Mucosa of rectum (tissue), 2 donors: Measurements from ENCODE around the gene SH3TC2.

Experiments used
- H3K27ac ChIP-seq, 2 donors: one replicate each; pipeline ENCODE4 v1.7.0; 2013; ENCODE audit warnings: inconsistent platforms in 2 of 2, low read depth in 2 of 2, low read length in 2 of 2
- H3K27me3 ChIP-seq, 2 donors: one replicate each; pipeline ENCODE4 v1.7.0; 2013; ENCODE audit warnings: low read length in 2 of 2; ENCODE audit not compliant: control insufficient read depth in 2 of 2, insufficient read depth in 2 of 2
- H3K36me3 ChIP-seq, 2 donors: one replicate each; pipeline ENCODE4 v1.7.0; 2013; ENCODE audit warnings: low read length in 2 of 2; ENCODE audit not compliant: control insufficient read depth in 2 of 2, insufficient read depth in 2 of 2
- H3K4me1 ChIP-seq, 2 donors: one replicate each; pipeline ENCODE4 v1.7.0; 2013; ENCODE audit warnings: low read length in 2 of 2, mild to moderate bottlenecking in 1 of 2; ENCODE audit not compliant: control insufficient read depth in 2 of 2, insufficient read depth in 2 of 2
- H3K4me3 ChIP-seq, 2 donors: one replicate each; pipeline ENCODE4 v1.7.0; 2013; ENCODE audit warnings: low read length in 2 of 2
- H3K9ac ChIP-seq, 2 donors: one replicate each; pipeline ENCODE4 v1.7.0; 2013; ENCODE audit warnings: low read length in 2 of 2, low read depth in 1 of 2, mild to moderate bottlenecking in 1 of 2
- H3K9me3 ChIP-seq, 2 donors: one replicate each; pipeline ENCODE4 v1.7.0; 2013; ENCODE audit warnings: low read length in 2 of 2; ENCODE audit not compliant: control insufficient read depth in 2 of 2
- donor health status: healthy.
- donor health status: Normal muscosa, but diverticular disease.

The SH3TC2 gene

GRCh38 chr5:148993283-148993936 lies 69.5 kb downstream of the SH3TC2 start:
- Histone ChIP-seq H3K36me3 (no peaks in the 10 kb centered on the region), H3K27me3 (no peaks in the 10 kb centered on the region), H3K4me1 (no peaks in the 10 kb centered on the region), H3K9me3 (no peaks in the 10 kb centered on the region), H3K4me3 (no peak overlapping the region), H3K9ac (no peak overlapping the region), H3K27ac (no peak overlapping the region)

- Histone ChIP-seq H3K4me1 (no peaks in the 10 kb centered on the region), H3K9ac (no peak overlapping the region), H3K9me3 (no peaks in the 10 kb centered on the region), H3K27me3 (no peaks in the 10 kb centered on the region), H3K4me3 (no peak overlapping the region), H3K27ac (no peak overlapping the region), H3K36me3 (no peaks in the 10 kb centered on the region)
Measured at GRCh38 chr5:148992265-148992664, 70.6 kb downstream of the SH3TC2 start.

GRCh38 chr5:148991566-148991965 lies 71.3 kb downstream of the SH3TC2 start:
- Histone ChIP-seq H3K36me3 (no peaks in the 10 kb centered on the region), H3K4me3 (no peak overlapping the region), H3K9me3 (no peaks in the 10 kb centered on the region), H3K9ac (no peak overlapping the region), H3K27ac (no peak overlapping the region), H3K27me3 (no peaks in the 10 kb centered on the region), H3K4me1 (no peaks in the 10 kb centered on the region)

- no peak overlapping the region for H3K4me3 ChIP-seq
- H3K4me1 ChIP-seq, result no peaks in the 10 kb centered on the region
- no peaks in the 10 kb centered on the region for H3K27me3 ChIP-seq
- no peaks in the 10 kb centered on the region for H3K9me3 ChIP-seq
- no peak overlapping the region for H3K27ac ChIP-seq
- H3K9ac ChIP-seq, result no peak overlapping the region
- H3K36me3 ChIP-seq, result no peaks in the 10 kb centered on the region
Measured at GRCh38 chr5:148990817-148991216, 72.0 kb downstream of the SH3TC2 start.

GRCh38 chr5:148989567-148989966 lies 73.3 kb downstream of the SH3TC2 start:
- no peak overlapping the region for H3K27ac ChIP-seq
- H3K27me3 ChIP-seq, result no peaks in the 10 kb centered on the region
- no peaks in the 10 kb centered on the region for H3K9me3 ChIP-seq
- no peak overlapping the region for H3K4me3 ChIP-seq
- no peaks in the 10 kb centered on the region for H3K36me3 ChIP-seq
- H3K4me1 ChIP-seq, result no peaks in the 10 kb centered on the region
- H3K9ac ChIP-seq, result no peak overlapping the region

GRCh38 chr5:148988328-148988727 lies 74.5 kb downstream of the SH3TC2 start:
- no peak overlapping the region for H3K27ac ChIP-seq
- H3K9me3 ChIP-seq, result no peaks in the 10 kb centered on the region
- no peaks in the 10 kb centered on the region for H3K36me3 ChIP-seq
- no peak overlapping the region for H3K9ac ChIP-seq
- H3K27me3 ChIP-seq, result no peaks in the 10 kb centered on the region
- H3K4me3 ChIP-seq, result no peak overlapping the region
- H3K4me1 ChIP-seq, result no peaks in the 10 kb centered on the region

- no peaks in the 10 kb centered on the region for H3K4me1 ChIP-seq
- H3K4me3 ChIP-seq, result no peak overlapping the region
- H3K27me3 ChIP-seq, result no peaks in the 10 kb centered on the region
- H3K36me3 ChIP-seq, result no peaks in the 10 kb centered on the region
- H3K27ac ChIP-seq, result no peak overlapping the region
- H3K9ac ChIP-seq, result no peak overlapping the region
- no peaks in the 10 kb centered on the region for H3K9me3 ChIP-seq
Measured at GRCh38 chr5:148986636-148987035, 76.2 kb downstream of the SH3TC2 start.

GRCh38 chr5:148984345-148984744 lies 78.5 kb downstream of the SH3TC2 start:
- Histone ChIP-seq H3K9ac (no peak overlapping the region), H3K27me3 (no peaks in the 10 kb centered on the region), H3K9me3 (no peaks in the 10 kb centered on the region), H3K27ac (no peak overlapping the region), H3K4me1 (no peaks in the 10 kb centered on the region), H3K4me3 (no peak overlapping the region), H3K36me3 (no peaks in the 10 kb centered on the region)

GRCh38 chr5:148981353-148981752 lies 81.5 kb downstream of the SH3TC2 start:
- H3K27ac ChIP-seq, result no peak overlapping the region
- H3K4me3 ChIP-seq, result no peak overlapping the region
- no peak overlapping the region for H3K9ac ChIP-seq
- no peaks in the 10 kb centered on the region for H3K4me1 ChIP-seq
- H3K9me3 ChIP-seq, result no peaks in the 10 kb centered on the region
- no peaks in the 10 kb centered on the region for H3K27me3 ChIP-seq
- H3K36me3 ChIP-seq, result no peaks in the 10 kb centered on the region

GRCh38 chr5:148980731-148981130 lies 82.1 kb downstream of the SH3TC2 start:
- Histone ChIP-seq H3K4me3 (no peak overlapping the region), H3K27me3 (no peaks in the 10 kb centered on the region), H3K27ac (no peak overlapping the region), H3K9me3 (no peaks in the 10 kb centered on the region), H3K36me3 (no peaks in the 10 kb centered on the region), H3K4me1 (no peaks in the 10 kb centered on the region), H3K9ac (no peak overlapping the region)
